ENCODE measurements around the gene PKIG. TPM values are rescaled to one million over a fixed set of nuclear protein-coding genes. Genes with fewer than 3 reads are reported as not detected.
"Not testable (repeated sequence)": the region's sequence is repeated elsewhere in the genome, so short reads cannot be mapped to it uniquely, and the experiment has no call there.

The PKIG gene
- total and polyA plus RNA-seq, 7 donors, result 43.9 to 511 (median 348) TPM

GRCh38 chr20:44584162-44584561 lies 1.8 kb downstream of the PKIG start:
- Histone ChIP-seq H3K27me3 (no peaks in the 10 kb centered on the region), H3K36me3 (no peaks in the 10 kb centered on the region), H3K9me3 (no peaks in the 10 kb centered on the region), H3K4me1 (peaks cover 0 to 95% (median 86%) of the 10 kb centered on the region in 4 donors), H3K27ac (peak overlapping the region; percentile 79 to 95 (median 90)), H3K4me3 (peak overlapping the region in 3 of 4 donors; percentile 33 to 49 (median 42))
- DNase-seq, result no peak
- WGBS, 2 donors, result 70 to 83% methylated on average over 4 of the region's 4 CpGs
- TF ChIP-seq POLR2AphosphoS5 (IDR thresholded peaks at IDR 0.05) (no peak), EP300 (IDR thresholded peaks at IDR 0.05) (no peak), POLR2A (IDR thresholded peaks at IDR 0.05) (no peak)
- TF ChIP-seq, protein P1, sequence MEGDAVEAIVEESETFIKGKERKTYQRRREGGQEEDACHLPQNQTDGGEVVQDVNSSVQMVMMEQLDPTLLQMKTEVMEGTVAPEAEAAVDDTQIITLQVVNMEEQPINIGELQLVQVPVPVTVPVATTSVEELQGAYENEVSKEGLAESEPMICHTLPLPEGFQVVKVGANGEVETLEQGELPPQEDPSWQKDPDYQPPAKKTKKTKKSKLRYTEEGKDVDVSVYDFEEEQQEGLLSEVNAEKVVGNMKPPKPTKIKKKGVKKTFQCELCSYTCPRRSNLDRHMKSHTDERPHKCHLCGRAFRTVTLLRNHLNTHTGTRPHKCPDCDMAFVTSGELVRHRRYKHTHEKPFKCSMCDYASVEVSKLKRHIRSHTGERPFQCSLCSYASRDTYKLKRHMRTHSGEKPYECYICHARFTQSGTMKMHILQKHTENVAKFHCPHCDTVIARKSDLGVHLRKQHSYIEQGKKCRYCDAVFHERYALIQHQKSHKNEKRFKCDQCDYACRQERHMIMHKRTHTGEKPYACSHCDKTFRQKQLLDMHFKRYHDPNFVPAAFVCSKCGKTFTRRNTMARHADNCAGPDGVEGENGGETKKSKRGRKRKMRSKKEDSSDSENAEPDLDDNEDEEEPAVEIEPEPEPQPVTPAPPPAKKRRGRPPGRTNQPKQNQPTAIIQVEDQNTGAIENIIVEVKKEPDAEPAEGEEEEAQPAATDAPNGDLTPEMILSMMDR (IDR thresholded peaks at IDR 0.05), result peak in 1 of 4 experiments; percentile 31
- intact Hi-C loops (cut with DNase I), result no loop called here

DNA sequence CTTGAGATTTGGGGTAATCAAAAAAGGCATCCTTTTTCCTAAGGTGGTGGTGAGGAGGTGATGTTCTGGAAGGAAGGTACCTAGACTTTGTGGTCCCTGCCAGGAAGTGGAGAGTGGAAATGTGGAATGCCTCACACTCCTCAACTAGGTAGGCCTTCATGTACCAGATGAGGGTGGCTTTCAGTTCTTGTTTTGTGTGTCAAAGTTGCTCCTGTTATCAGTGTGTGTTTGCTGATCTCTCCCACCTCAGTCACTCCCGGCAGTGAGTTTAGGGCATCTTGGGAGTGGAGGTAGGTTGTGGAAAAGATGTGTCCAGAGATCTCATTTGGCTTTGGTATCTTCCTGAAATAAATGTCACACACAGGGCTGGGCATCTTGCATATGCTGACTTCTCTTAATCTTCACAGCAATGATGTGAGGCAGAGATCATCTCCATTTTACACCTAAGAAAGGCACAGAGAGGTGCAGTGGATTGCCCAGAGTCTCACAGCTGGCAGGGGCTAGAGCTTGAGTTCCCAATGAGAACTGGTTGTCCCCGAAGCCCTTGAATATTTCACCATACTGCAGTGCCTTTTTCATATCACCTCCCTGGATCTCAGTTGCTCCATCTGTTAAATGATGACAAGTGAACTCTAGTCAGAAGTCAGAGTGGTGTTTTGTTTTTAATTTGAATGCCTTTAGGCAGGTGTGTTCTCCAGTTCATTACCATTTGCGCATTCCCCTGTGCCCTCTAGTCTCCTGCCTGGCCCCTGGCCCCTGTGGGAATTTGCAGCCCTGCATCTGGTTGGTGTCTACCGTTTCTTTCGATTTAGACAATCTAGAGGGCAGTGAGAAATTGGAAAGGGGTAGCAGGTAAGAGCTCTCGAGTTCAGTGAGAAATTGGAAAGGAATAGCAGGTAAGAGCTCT lies 2.9 kb downstream of the PKIG start:
- Histone ChIP-seq H3K9me3 (no peaks in the 10 kb centered on the region), H3K36me3 (peaks cover 0 to 7% (median 4%) of the 10 kb centered on the region in 4 donors), H3K27me3 (no peaks in the 10 kb centered on the region), H3K4me3 (no peak overlapping the region), H3K4me1 (peaks cover 0 to 95% (median 79%) of the 10 kb centered on the region in 4 donors), H3K27ac (peak overlapping the region; percentile 79 to 95 (median 90))
- no peak for DNase-seq
- intact Hi-C loops (cut with DNase I), result no loop called here
- TF ChIP-seq POLR2A (IDR thresholded peaks at IDR 0.05) (no peak), POLR2AphosphoS5 (IDR thresholded peaks at IDR 0.05) (no peak), EP300 (IDR thresholded peaks at IDR 0.05) (no peak)
- TF ChIP-seq, protein P1 (IDR thresholded peaks at IDR 0.05), result no peak
- 73 to 89% methylated on average over 6 of the region's 6 CpGs for WGBS, 2 donors

- Histone ChIP-seq H3K27ac (peak overlapping the region; percentile 79 to 95 (median 90)), H3K36me3 (peaks cover 0 to 18% (median 14%) of the 10 kb centered on the region in 4 donors), H3K9me3 (no peaks in the 10 kb centered on the region), H3K4me1 (peaks cover 0 to 95% (median 69%) of the 10 kb centered on the region in 4 donors), H3K27me3 (no peaks in the 10 kb centered on the region), H3K4me3 (no peak overlapping the region)
- no peak for DNase-seq
- no peak for TF ChIP-seq POLR2A (IDR thresholded peaks at IDR 0.05)
- no peak for TF ChIP-seq EP300 (IDR thresholded peaks at IDR 0.05)
- no peak for TF ChIP-seq POLR2AphosphoS5 (IDR thresholded peaks at IDR 0.05)
- TF ChIP-seq, protein P1 (IDR thresholded peaks at IDR 0.05), result no peak
- 61 to 94% methylated on average over 3 of the region's 3 CpGs for WGBS, 2 donors
- intact Hi-C loops (cut with DNase I), result no loop called here
Measured at GRCh38 chr20:44586289-44586911, 4.0 kb downstream of the PKIG start.

GRCh38 chr20:44587035-44587980 lies 4.9 kb downstream of the PKIG start:
- WGBS, 2 donors, result 71 to 81% methylated on average over 10 of the region's 10 CpGs

GRCh38 chr20:44588321-44588720 lies 5.9 kb downstream of the PKIG start:
- H3K4me3 ChIP-seq; H3K9me3 ChIP-seq; H3K27me3 ChIP-seq; DNase-seq; intact Hi-C loops (cut with DNase I): not testable (repeated sequence)
- Histone ChIP-seq H3K27ac (peak overlapping the region in 3 of 4 donors; percentile 12 to 95 (median 92)), H3K36me3 (peaks cover 0 to 29% (median 21%) of the 10 kb centered on the region in 4 donors), H3K4me1 (peaks cover 0 to 82% (median 51%) of the 10 kb centered on the region in 4 donors)
- WGBS, 2 donors, result 88 to 97% methylated on average over 9 of the region's 9 CpGs

More at GRCh38 chr20:44587035-44587980, 4.9 kb downstream of the PKIG start:
- H3K9me3 ChIP-seq, result no peaks in the 10 kb centered on the region
- TF ChIP-seq POLR2A (IDR thresholded peaks at IDR 0.05), result no peak
- no peak for TF ChIP-seq EP300 (IDR thresholded peaks at IDR 0.05)
- TF ChIP-seq, protein P1 (IDR thresholded peaks at IDR 0.05), result no peak
- no peak for TF ChIP-seq POLR2AphosphoS5 (IDR thresholded peaks at IDR 0.05)
- peaks cover 0 to 24% (median 20%) of the 10 kb centered on the region in 4 donors for H3K36me3 ChIP-seq
- peak overlapping the region; percentile 79 to 95 (median 90) for H3K27ac ChIP-seq
- no peak for DNase-seq
- H3K27me3 ChIP-seq, result no peaks in the 10 kb centered on the region
- no peak overlapping the region for H3K4me3 ChIP-seq
- intact Hi-C loops (cut with DNase I), result no loop called here
- H3K4me1 ChIP-seq, result peaks cover 0 to 87% (median 60%) of the 10 kb centered on the region in 4 donors

Data from sigmoid colon (tissue), 7 donors.